Measurements from ENCODE around the gene GGN.

DNA sequence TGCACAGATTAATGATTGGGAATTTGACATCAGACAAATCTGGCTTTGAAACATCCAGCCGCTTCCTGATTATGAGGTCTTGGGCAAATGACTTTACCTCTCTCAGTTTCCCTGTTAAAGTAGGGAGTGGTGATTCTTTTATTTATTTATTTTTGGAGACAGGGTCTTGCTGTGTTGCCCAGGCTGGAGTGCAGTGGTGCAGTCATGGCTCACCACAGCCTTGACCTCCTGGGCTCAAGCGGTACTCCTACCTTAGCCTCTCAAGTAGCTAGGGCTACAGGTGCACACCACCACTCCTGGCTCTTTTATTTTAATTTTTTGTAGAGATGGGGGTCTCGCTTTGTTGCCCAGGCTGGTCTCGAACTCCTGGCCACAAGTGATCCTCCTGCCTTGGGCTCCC, 10.8 kb downstream of the GGN start:
- TF ChIP-seq EZH2 (IDR thresholded peaks at IDR 0.05; ENCODE audit: insufficient read depth, poor library complexity, severe bottlenecking) (no peak), EZH2phosphoT487 (IDR thresholded peaks at IDR 0.05; ENCODE audit: insufficient read depth, low read depth) (no peak)
